22Rv1 (cell line): ENCODE data around the gene RIMS3.

ENCODE experiments used
- ZFX ChIP-seq: fragments of 450-650 bp; IDR thresholded peaks from 2 replicates; pipeline ENCODE4 v1.6.1; 2017; ENCODE audit warnings: antibody characterized with exemption, borderline replicate concordance
- TF ChIP-seq, protein P1 (sequence below): fragments of 450-650 bp; IDR thresholded peaks from 2 replicates; pipeline ENCODE4 v1.5.1; 2017; ENCODE audit warnings: mild to moderate bottlenecking

- TF ChIP-seq, protein P1, sequence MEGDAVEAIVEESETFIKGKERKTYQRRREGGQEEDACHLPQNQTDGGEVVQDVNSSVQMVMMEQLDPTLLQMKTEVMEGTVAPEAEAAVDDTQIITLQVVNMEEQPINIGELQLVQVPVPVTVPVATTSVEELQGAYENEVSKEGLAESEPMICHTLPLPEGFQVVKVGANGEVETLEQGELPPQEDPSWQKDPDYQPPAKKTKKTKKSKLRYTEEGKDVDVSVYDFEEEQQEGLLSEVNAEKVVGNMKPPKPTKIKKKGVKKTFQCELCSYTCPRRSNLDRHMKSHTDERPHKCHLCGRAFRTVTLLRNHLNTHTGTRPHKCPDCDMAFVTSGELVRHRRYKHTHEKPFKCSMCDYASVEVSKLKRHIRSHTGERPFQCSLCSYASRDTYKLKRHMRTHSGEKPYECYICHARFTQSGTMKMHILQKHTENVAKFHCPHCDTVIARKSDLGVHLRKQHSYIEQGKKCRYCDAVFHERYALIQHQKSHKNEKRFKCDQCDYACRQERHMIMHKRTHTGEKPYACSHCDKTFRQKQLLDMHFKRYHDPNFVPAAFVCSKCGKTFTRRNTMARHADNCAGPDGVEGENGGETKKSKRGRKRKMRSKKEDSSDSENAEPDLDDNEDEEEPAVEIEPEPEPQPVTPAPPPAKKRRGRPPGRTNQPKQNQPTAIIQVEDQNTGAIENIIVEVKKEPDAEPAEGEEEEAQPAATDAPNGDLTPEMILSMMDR, result no peak
- TF ChIP-seq ZFX, result no peak
These were observed 17.3 kb downstream of the RIMS3 start for GRCh38 chr1:40648200-40648599.
